ENCODE measurements around the gene DBF4. TPM values are rescaled to one million over a fixed set of nuclear protein-coding genes. Genes with fewer than 3 reads are reported as not detected.

The DBF4 gene
- total and polyA plus RNA-seq, 2 of the 13 experiments (the other 11 are each of a cell fraction or from before 2014, with no cell fraction given): 5.0 to 64.4 TPM

DNA sequence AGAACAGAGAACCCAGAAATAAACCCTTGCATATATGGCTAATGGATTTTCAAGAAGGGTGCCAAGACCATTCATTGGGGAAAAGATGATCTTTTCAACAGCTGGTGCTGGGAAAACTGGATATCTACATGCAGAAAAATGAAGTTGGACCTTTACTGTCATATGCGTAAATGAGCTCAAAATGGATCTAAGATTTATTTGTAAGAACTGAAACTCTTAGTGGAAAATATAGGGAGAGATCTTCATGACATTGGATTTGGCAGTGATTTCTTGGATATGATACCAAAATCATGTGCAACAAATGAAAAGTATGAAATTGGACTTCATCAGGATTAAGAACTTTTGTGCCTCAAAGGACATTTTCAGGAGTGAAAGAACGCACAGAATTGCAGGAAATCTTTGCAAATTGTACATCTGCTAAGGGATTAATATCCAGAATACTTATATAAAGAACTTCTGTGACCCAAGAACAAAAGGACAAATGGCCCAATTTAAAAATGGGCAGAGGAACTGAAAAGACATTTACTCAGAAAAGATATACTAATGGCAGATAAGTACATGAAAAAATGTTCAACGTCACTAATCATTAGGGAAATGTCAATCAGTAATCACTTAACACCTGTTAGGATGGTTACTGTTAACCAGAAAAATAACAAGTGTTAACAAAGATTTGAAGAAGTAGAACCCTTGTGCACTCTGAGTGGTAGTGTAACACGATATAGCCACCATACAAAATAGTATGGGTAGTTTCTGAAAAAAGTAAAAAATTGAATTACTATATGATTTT, 6.1 kb downstream of the DBF4 start (continued):
- TF ChIP-seq ZNF383 (CRISPR knock-in tag; IDR thresholded peaks at IDR 0.05; ENCODE audit: borderline replicate concordance): no peak

DNA sequence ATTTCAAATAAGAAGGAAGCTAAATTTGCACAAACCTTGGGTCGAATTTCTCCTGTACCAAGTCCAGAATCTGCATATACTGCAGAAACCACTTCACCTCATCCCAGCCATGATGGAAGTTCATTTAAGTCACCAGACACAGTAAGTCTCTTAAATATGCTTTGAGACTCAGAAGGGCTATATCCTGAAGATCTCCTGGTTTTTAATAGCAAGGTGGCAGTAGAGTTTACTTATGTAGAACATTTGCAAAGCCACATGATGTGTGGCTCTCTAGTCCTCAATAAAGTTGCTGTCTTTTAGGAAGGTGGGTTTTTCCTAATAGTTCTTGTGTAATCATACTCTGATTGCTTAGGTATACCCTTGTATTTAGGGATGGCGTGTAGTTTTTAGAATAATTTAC, 8.7 kb downstream of the DBF4 start:
- in situ Hi-C loops (cut with HindIII; ENCODE audit: extremely low pct_ligation_motif_present, low pct_unique_long_range_greater_than_20kb): no loop called here
- Histone ChIP-seq H3K9ac (ENCODE audit: insufficient read depth, low read depth, low read length) (no peak overlapping the region), H3K9me3 (ENCODE audit: low read length) (no peaks in the 10 kb centered on the region), H3K4me3 (replicated peaks in 1 of 3; ENCODE audit: insufficient read depth in 1 of 3, low read depth in 2 of 3, low read length in 3 of 3) (no peak overlapping the region), H3K4me1 (ENCODE audit: insufficient read depth, low read length) (peaks cover 18% of the 10 kb centered on the region), H3K4me2 (ENCODE audit: low read depth, low read length) (no peak overlapping the region), H4K20me1 (ENCODE audit: insufficient read depth, low read length) (no peaks in the 10 kb centered on the region), H2AFZ (ENCODE audit: low read length) (no peak overlapping the region), H3K27me3 (ENCODE audit: control insufficient read depth in 1 of 2, insufficient read depth in 2 of 2, low read length in 2 of 2) (no peaks in the 10 kb centered on the region), H3K27ac (ENCODE audit: extremely low read length, insufficient read depth, low read length) (no peak overlapping the region), H3K79me2 (ENCODE audit: insufficient read depth, low read length) (peaks cover 26% of the 10 kb centered on the region), H3K36me3 (replicated peaks in 1 of 2; ENCODE audit: control insufficient read depth in 1 of 2, insufficient read depth in 2 of 2, low read length in 2 of 2) (peaks cover 7 to 47% of the 10 kb centered on the region in 2 experiments; a peak in 4 of 5 replicates)
- ATAC-seq: no peak
- DNase-seq (ENCODE audit: low spot score): no peak
- WGBS (ENCODE audit: low lambda C conversion rate): 94% methylated on average over 2 of the region's 2 CpGs
- BruUV-seq (replicated peaks): no TSS peak
- no peak for FAIRE-seq
- intact Hi-C loops (cut with micrococcal nuclease; ENCODE audit: unreplicated experiment): loop anchor here (5.0 kb wide), 1 partner anchor 378 kb away; no protein-coding TSS in a partner anchor
- TF ChIP-seq CREB1 (IDR thresholded peaks at IDR 0.05) (no peak), CREB1 (CRISPR knock-in tag; IDR thresholded peaks at IDR 0.05) (no peak), TCF12 (IDR thresholded peaks at IDR 0.05) (no peak), TCF12 (CRISPR knock-in tag; IDR thresholded peaks at IDR 0.05) (no peak), KLF11 (CRISPR knock-in tag; IDR thresholded peaks at IDR 0.05) (no peak), ZNF230 (CRISPR knock-in tag; IDR thresholded peaks at IDR 0.05) (no peak), MLLT10 (CRISPR knock-in tag; IDR thresholded peaks at IDR 0.05) (no peak), ZBTB3 (CRISPR knock-in tag; IDR thresholded peaks at IDR 0.05; ENCODE audit: borderline replicate concordance, low read depth) (no peak), KDM1A (CRISPR knock-in tag; IDR thresholded peaks at IDR 0.05) (no peak), MZF1 (CRISPR knock-in tag; IDR thresholded peaks at IDR 0.05; ENCODE audit: borderline replicate concordance) (no peak), AHR (CRISPR knock-in tag; IDR thresholded peaks at IDR 0.05) (no peak), SMYD3 (CRISPR knock-in tag; IDR thresholded peaks at IDR 0.05) (no peak), HCFC1 (IDR thresholded peaks at IDR 0.05; ENCODE audit: low read depth, low read length) (no peak), HDAC2 (CRISPR knock-in tag; IDR thresholded peaks at IDR 0.05) (no peak), ZNF749 (CRISPR knock-in tag; IDR thresholded peaks at IDR 0.05; ENCODE audit: borderline replicate concordance) (no peak)
- TF ChIP-seq, protein P1, sequence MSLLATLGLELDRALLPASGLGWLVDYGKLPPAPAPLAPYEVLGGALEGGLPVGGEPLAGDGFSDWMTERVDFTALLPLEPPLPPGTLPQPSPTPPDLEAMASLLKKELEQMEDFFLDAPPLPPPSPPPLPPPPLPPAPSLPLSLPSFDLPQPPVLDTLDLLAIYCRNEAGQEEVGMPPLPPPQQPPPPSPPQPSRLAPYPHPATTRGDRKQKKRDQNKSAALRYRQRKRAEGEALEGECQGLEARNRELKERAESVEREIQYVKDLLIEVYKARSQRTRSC (CRISPR knock-in tag; IDR thresholded peaks at IDR 0.05; ENCODE audit: low read depth): no peak
- TF ChIP-seq, protein P2, sequence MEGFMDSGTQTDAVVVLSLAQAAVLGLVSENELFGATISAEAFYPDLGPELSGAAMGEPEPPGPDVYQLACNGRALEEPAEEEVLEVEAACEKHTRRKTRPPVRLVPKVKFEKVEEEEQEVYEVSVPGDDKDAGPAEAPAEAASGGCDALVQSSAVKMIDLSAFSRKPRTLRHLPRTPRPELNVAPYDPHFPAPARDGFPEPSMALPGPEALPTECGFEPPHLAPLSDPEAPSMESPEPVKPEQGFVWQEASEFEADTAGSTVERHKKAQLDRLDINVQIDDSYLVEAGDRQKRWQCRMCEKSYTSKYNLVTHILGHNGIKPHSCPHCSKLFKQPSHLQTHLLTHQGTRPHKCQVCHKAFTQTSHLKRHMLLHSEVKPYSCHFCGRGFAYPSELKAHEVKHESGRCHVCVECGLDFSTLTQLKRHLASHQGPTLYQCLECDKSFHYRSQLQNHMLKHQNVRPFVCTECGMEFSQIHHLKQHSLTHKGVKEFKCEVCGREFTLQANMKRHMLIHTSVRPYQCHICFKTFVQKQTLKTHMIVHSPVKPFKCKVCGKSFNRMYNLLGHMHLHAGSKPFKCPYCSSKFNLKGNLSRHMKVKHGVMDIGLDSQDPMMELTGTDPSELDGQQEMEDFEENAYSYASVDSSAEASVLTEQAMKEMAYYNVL (CRISPR knock-in tag; IDR thresholded peaks at IDR 0.05; ENCODE audit: borderline replicate concordance): no peak
- POLR2A ChIA-PET: no interaction called here
- CTCF ChIA-PET (ENCODE audit: low intra/inter-chr PET ratio, low total read pairs): interaction anchor here (4.6 kb wide), 1 partner anchor 87 kb away, joined by 29 read pairs; no protein-coding TSS in a partner anchor
